K562 (cell line): ENCODE results near the gene PRKCQ. TPM values are rescaled to one million over a fixed set of nuclear protein-coding genes. Genes with fewer than 3 reads are reported as not detected.

Experiments
- BRF1 ChIP-seq: IDR thresholded peaks from 3 replicates; pipeline ENCODE4 v1.6.1; 2011; ENCODE audit warnings: borderline replicate concordance, mild to moderate bottlenecking; ENCODE audit not compliant: insufficient read length; ENCODE audit errors: extremely low read depth
- E2F1 ChIP-seq: sonication (generic); formaldehyde crosslinking; IDR thresholded peaks from 2 replicates; pipeline ENCODE4 v1.8.1; 2023; ENCODE audit warnings: mild to moderate bottlenecking, missing genetic modification reagents, moderate library complexity
- ELF4 ChIP-seq: fragments of 450-650 bp; formaldehyde crosslinking; IDR thresholded peaks from 2 replicates; pipeline ENCODE4 v1.4.0; 2022; ENCODE audit warnings: missing genetic modification characterization
- ESRRB ChIP-seq: fragments of 250-450 bp; sonication (Bioruptor Pico); IDR thresholded peaks from 2 replicates; pipeline ENCODE4 v1.5.0; 2020; ENCODE audit warnings: mild to moderate bottlenecking, moderate library complexity, borderline replicate concordance
- ETV5 ChIP-seq: sonication (generic); formaldehyde crosslinking; IDR thresholded peaks from 2 replicates; pipeline ENCODE4 v1.4.0; 2020; ENCODE audit warnings: low read depth, mild to moderate bottlenecking, missing genetic modification reagents
- EZH2 ChIP-seq: IDR thresholded peaks from 2 replicates; pipeline ENCODE4 v1.6.1; 2012; ENCODE audit warnings: low read depth, mild to moderate bottlenecking, inconsistent platforms, low read length, borderline replicate concordance
- HMBOX1 ChIP-seq: sonication (generic); IDR thresholded peaks from 2 replicates; pipeline ENCODE4 v1.6.1; 2016
- NFE2 ChIP-seq: IDR thresholded peaks from 2 replicates; pipeline ENCODE4 v1.6.1; 2014; ENCODE audit warnings: antibody characterized with exemption, low read depth
- NFE2L1 ChIP-seq: fragments of 450-650 bp; IDR thresholded peaks from 2 replicates; pipeline ENCODE4 v1.6.1; 2016; ENCODE audit warnings: missing genetic modification characterization, low read depth, mild to moderate bottlenecking, missing compliant biosample characterization, moderate library complexity, borderline replicate concordance
- PHF8 ChIP-seq: fragments of 200-600 bp; sonication (generic); IDR thresholded peaks from 2 replicates; pipeline ENCODE4 v1.6.1; 2012; ENCODE audit warnings: mixed run types, mild to moderate bottlenecking, inconsistent platforms, low read length, moderate library complexity, borderline replicate concordance
- POLR2AphosphoS2 ChIP-seq: IDR thresholded peaks from 2 replicates; pipeline ENCODE4 v1.6.1; 2012; ENCODE audit warnings: low read length, improper control_type of control experiment
- PTBP1 ChIP-seq: fragments of 200-400 bp; formaldehyde crosslinking; IDR thresholded peaks from 2 replicates; pipeline ENCODE4 v1.6.1; 2017; ENCODE audit warnings: low read depth, low read length
- U2AF1 ChIP-seq: fragments of 200-400 bp; formaldehyde crosslinking; optimal IDR thresholded peaks from 2 replicates; pipeline ENCODE3; 2017; ENCODE audit warnings: mild to moderate bottlenecking, low read depth, low read length, moderate library complexity
- ZFP1 ChIP-seq: fragments of 450-650 bp; formaldehyde crosslinking; IDR thresholded peaks from 2 replicates; pipeline ENCODE4 v1.4.0; 2020; ENCODE audit warnings: mild to moderate bottlenecking, mixed read lengths
- ZNF408 ChIP-seq: fragments of 250-450 bp; sonication (Bioruptor Pico); IDR thresholded peaks from 2 replicates; pipeline ENCODE4 v1.4.0; 2020; ENCODE audit warnings: low read depth, mild to moderate bottlenecking, moderate library complexity
- ZNF57 ChIP-seq: fragments of 450-650 bp; formaldehyde crosslinking; IDR thresholded peaks from 2 replicates; pipeline ENCODE4 v1.4.0; 2020; ENCODE audit warnings: mild to moderate bottlenecking, moderate library complexity
- ZNF584 ChIP-seq: fragments of 200-800 bp; sonication (Bioruptor generic); IDR thresholded peaks from 2 replicates; pipeline ENCODE4 v1.6.1; 2016; ENCODE audit warnings: low read depth, mild to moderate bottlenecking, missing genetic modification characterization, missing compliant biosample characterization
- polyA plus RNA-seq, 8 experiments: library from polyadenylated mRNA; depleted of rRNA in 4 of 8; stranded (reverse) in 5 of 8; unstranded in 3 of 8; fragments of >200 nt; fragmentation: Nextera tagmentation in 2 of 8; fragmentation: Illumina TruSeq in 1 of 8; extraction: Ambion mirVana in 2 of 8; extraction: Trizol in 1 of 8; gene quantifications; 2 replicates each; pipeline versions ENCODE4 v1.2.1 to v1.2.3, GENCODE V29; 2011 to 2014; ENCODE audit warnings: inconsistent platforms in 1 of 8, missing spikeins in 1 of 8
- total RNA-seq, 7 experiments: library from RNA; depleted of rRNA in 6 of 7; stranded (reverse); fragments of >200 nt in 6 of 7; fragmentation: Illumina TruSeq in 2 of 7; extraction: Trizol in 2 of 7; gene quantifications; 2 replicates each; pipeline versions ENCODE4 v1.2.1 to v1.2.3, GENCODE V29; 2011 to 2021; ENCODE audit warnings: low replicate concordance in 1 of 7
- TF ChIP-seq, protein P1 (sequence below): sonication (generic); formaldehyde crosslinking; IDR thresholded peaks from 2 replicates; pipeline ENCODE4 v1.8.1; 2023; ENCODE audit warnings: missing genetic modification reagents, mild to moderate bottlenecking, borderline replicate concordance
- TF ChIP-seq, protein P2 (sequence below): sonication (generic); formaldehyde crosslinking; IDR thresholded peaks from 2 replicates; pipeline ENCODE4 v1.8.0; 2022; ENCODE audit warnings: missing genetic modification reagents, mild to moderate bottlenecking, borderline replicate concordance
- TF ChIP-seq, protein P3 (sequence below): fragments of 450-650 bp; IDR thresholded peaks from 2 replicates; pipeline ENCODE4 v1.6.1; 2016; ENCODE audit warnings: antibody characterized with exemption

The PRKCQ gene
- total and polyA plus RNA-seq, 9 of the 15 experiments (the other 6 are each of a cell fraction or from before 2014, with no cell fraction given), result 4.4 to 23.3 (median 14.6) TPM

- no peak for TF ChIP-seq ZNF584 (CRISPR knock-in tag)
- no peak for TF ChIP-seq E2F1
- TF ChIP-seq ETV5, result peak; percentile 91
- 0 out of 2 replicates have a peak, but pooled peaks have one; percentile 38 for TF ChIP-seq ELF4
- no peak for TF ChIP-seq BRF1
- TF ChIP-seq NFE2, result peak; percentile 85
- TF ChIP-seq PTBP1, result no peak
- TF ChIP-seq, protein P1, sequence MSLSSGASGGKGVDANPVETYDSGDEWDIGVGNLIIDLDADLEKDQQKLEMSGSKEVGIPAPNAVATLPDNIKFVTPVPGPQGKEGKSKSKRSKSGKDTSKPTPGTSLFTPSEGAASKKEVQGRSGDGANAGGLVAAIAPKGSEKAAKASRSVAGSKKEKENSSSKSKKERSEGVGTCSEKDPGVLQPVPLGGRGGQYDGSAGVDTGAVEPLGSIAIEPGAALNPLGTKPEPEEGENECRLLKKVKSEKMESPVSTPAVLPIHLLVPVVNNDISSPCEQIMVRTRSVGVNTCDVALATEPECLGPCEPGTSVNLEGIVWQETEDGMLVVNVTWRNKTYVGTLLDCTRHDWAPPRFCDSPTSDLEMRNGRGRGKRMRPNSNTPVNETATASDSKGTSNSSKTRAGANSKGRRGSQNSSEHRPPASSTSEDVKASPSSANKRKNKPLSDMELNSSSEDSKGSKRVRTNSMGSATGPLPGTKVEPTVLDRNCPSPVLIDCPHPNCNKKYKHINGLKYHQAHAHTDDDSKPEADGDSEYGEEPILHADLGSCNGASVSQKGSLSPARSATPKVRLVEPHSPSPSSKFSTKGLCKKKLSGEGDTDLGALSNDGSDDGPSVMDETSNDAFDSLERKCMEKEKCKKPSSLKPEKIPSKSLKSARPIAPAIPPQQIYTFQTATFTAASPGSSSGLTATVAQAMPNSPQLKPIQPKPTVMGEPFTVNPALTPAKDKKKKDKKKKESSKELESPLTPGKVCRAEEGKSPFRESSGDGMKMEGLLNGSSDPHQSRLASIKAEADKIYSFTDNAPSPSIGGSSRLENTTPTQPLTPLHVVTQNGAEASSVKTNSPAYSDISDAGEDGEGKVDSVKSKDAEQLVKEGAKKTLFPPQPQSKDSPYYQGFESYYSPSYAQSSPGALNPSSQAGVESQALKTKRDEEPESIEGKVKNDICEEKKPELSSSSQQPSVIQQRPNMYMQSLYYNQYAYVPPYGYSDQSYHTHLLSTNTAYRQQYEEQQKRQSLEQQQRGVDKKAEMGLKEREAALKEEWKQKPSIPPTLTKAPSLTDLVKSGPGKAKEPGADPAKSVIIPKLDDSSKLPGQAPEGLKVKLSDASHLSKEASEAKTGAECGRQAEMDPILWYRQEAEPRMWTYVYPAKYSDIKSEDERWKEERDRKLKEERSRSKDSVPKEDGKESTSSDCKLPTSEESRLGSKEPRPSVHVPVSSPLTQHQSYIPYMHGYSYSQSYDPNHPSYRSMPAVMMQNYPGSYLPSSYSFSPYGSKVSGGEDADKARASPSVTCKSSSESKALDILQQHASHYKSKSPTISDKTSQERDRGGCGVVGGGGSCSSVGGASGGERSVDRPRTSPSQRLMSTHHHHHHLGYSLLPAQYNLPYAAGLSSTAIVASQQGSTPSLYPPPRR (CRISPR knock-in tag), result no peak
- TF ChIP-seq NFE2L1 (tag), result no peak
- TF ChIP-seq EZH2, result no peak
- TF ChIP-seq POLR2AphosphoS2, result no peak
- TF ChIP-seq, protein P2, sequence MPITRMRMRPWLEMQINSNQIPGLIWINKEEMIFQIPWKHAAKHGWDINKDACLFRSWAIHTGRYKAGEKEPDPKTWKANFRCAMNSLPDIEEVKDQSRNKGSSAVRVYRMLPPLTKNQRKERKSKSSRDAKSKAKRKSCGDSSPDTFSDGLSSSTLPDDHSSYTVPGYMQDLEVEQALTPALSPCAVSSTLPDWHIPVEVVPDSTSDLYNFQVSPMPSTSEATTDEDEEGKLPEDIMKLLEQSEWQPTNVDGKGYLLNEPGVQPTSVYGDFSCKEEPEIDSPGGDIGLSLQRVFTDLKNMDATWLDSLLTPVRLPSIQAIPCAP, result no peak
- TF ChIP-seq ZNF408 (CRISPR knock-in tag), result no peak
- TF ChIP-seq ZFP1, result no peak
- no peak for TF ChIP-seq ZNF57
- no peak for TF ChIP-seq U2AF1
- TF ChIP-seq, protein P3, sequence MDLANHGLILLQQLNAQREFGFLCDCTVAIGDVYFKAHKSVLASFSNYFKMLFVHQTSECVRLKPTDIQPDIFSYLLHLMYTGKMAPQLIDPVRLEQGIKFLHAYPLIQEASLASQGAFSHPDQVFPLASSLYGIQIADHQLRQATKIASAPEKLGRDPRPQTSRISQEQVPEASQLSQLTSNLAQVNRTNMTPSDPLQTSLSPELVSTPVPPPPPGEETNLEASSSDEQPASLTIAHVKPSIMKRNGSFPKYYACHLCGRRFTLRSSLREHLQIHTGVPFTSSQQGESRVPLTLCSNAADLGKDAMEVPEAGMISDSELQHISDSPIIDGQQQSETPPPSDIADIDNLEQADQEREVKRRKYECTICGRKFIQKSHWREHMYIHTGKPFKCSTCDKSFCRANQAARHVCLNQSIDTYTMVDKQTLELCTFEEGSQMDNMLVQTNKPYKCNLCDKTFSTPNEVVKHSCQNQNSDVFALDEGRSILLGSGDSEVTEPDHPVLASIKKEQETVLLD, result 0 out of 2 replicates have a peak, but pooled peaks have one; percentile 52
- no peak for TF ChIP-seq ESRRB (CRISPR knock-in tag)
- no peak for TF ChIP-seq PHF8
- TF ChIP-seq HMBOX1, result peak; percentile 57
Observed at GRCh38 chr10:6473430-6473829, 106.6 kb downstream of the PRKCQ start (continued).
